Right cardiac atrium (tissue), 5 donors: ENCODE measurements around the gene BMF. TPM values are rescaled to one million over a fixed set of nuclear protein-coding genes. Genes with fewer than 3 reads are reported as not detected.
"Not testable (repeated sequence)": the region's sequence is repeated elsewhere in the genome, so short reads cannot be mapped to it uniquely, and the experiment has no call there.

Experiments used
- ATAC-seq, 2 donors: fragments of 200-7000 bp; cut with Tn5 transposase; one replicate each; pipeline versions ENCODE4 v1.8.0 to v1.9.1; 2020; ENCODE audit warnings: moderate library complexity in 2 of 2, mild to moderate bottlenecking in 1 of 2
- DNase-seq, 3 donors: peaks; one replicate each; pipeline ENCODE4 v3.0.0-alpha.2; 2020
- H3K27ac ChIP-seq: one replicate; pipeline ENCODE4 v1.5.1; 2013; ENCODE audit warnings: mild to moderate bottlenecking, low read length, control low read depth, moderate library complexity
- H3K27me3 ChIP-seq: one replicate; pipeline ENCODE4 v1.6.1; 2013; ENCODE audit not compliant: control insufficient read depth, insufficient read depth
- H3K4me1 ChIP-seq: one replicate; pipeline ENCODE4 v1.6.1; 2013; ENCODE audit warnings: low read length; ENCODE audit not compliant: control insufficient read depth, insufficient read depth
- H3K4me3 ChIP-seq: one replicate; pipeline ENCODE4 v1.5.1; 2013; ENCODE audit warnings: low read length, control low read depth
- H3K9me3 ChIP-seq: one replicate; pipeline ENCODE4 v1.6.1; 2013; ENCODE audit warnings: low read length; ENCODE audit not compliant: control insufficient read depth
- WGBS: extraction: QIAGEN DNeasy Blood & Tissue Kit; methylation state at CpG from one replicate; pipeline ENCODE4 v1.1.7; 2013; 5-methylcytosine and 5-hydroxymethylcytosine counted together
- intact Hi-C, 4 donors: fragments of 100-400 bp; cut with DNase I; formaldehyde crosslinking; loops; one replicate each; pipeline versions ENCODE4 v1.11.0 to v1.14.0; 2022 to 2023
- polyA plus RNA-seq: library from polyadenylated mRNA; stranded (reverse); fragments of 200-250 nt; gene quantifications from one replicate; pipeline ENCODE4 v1.2.3, GENCODE V29; 2013
- total RNA-seq, 4 donors: library from RNA; stranded (reverse); fragmentation: NEBNext Ultra II Directional; extraction: Animal tissue kit (Norgen Biotek cat#: 25700); gene quantifications; one replicate each; pipeline ENCODE4 v1.2.1, GENCODE V29; 2021
- donor health status: healthy with polysubstance abuse.
- donor health status: DM: no; HTN: yes; CAD: no.
- donor health status: DM: no; HTN: no; CAD: no.
- donor health status: DM: no; HTN: yes; CAD: no; lungs with severe emphysema.
- donor health status: DM: yes; HTN: yes; CAD: no.

BMF gene
- total and polyA plus RNA-seq, 5 donors = 2.9 to 9.9 (median 8.3) TPM

DNA sequence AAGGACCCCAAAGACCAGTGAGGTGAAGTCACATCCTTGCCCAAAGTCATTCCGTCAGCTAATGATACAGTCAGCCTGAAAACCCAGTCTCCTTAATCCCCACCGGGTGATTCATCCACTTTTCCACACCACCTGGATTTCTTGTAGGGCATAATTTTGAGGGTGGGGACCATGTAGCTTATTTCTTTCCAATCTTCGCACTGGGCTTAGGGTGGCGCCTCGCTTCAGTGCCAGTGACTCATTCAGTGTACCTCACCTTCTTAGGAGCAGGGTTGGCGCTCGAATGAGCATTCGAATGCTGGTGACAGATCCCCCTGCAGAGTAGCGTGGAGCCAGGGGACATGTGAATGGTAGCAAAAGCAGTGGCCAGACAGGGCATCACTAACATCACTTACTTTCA, 24.0 kb downstream of the BMF start:
- H3K9me3 ChIP-seq = no peaks in the 10 kb centered on the region
- ATAC-seq = no peak
- 92% methylated on average over 9 of the region's 9 CpGs for WGBS

DNA sequence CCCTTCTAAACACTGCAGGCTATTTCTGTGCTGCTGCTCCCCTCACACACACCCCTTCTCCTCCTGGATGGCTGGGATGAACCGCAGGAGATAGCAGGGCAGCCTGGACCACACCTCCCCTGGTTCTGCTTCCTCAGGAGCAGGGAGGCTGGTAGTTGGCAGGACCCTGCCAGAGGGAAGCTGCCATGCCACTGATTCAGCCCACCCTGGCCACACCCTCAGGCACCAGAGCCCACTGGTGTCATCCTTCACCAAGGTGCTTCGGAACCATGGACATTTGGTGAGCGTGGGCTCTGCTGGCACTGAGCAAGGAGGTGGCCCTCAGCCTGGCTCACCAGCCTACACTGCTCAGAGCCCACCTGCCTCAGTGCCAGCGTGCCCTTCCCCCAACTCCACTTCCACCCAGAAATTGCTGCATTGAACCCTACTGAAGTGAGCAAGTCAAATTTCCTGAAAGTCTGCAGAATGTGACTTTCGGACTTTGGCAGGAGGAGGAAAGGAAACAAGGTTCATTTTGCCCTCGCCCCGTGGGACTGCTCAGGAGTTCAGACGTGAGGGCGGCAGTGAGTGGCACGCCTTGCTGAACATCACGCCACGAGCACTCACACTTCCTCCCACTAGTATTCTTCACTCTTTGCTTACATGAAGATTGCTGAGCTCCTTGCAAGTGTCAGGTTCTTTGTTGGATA, 26.3 kb downstream of the BMF start:
- WGBS = 49% methylated on average over 12 of the region's 12 CpGs
- DNase-seq = no peak
- peak; percentile 16 to 43 for ATAC-seq
- Histone ChIP-seq H3K4me3 (peak overlapping the region; percentile 49), H3K4me1 (peaks cover 11% of the 10 kb centered on the region), H3K9me3 (no peaks in the 10 kb centered on the region), H3K27ac (peak overlapping the region; percentile 76), H3K27me3 (no peaks in the 10 kb centered on the region)
- intact Hi-C loops = no loop called here

More for the DNA sequence above, 24.0 kb downstream of the BMF start:
- Histone ChIP-seq H3K4me3 (no peak overlapping the region), H3K4me1 (peaks cover 22% of the 10 kb centered on the region), H3K27me3 (no peaks in the 10 kb centered on the region), H3K27ac (no peak overlapping the region)
- no peak for DNase-seq
- intact Hi-C loops = no loop called here

DNA sequence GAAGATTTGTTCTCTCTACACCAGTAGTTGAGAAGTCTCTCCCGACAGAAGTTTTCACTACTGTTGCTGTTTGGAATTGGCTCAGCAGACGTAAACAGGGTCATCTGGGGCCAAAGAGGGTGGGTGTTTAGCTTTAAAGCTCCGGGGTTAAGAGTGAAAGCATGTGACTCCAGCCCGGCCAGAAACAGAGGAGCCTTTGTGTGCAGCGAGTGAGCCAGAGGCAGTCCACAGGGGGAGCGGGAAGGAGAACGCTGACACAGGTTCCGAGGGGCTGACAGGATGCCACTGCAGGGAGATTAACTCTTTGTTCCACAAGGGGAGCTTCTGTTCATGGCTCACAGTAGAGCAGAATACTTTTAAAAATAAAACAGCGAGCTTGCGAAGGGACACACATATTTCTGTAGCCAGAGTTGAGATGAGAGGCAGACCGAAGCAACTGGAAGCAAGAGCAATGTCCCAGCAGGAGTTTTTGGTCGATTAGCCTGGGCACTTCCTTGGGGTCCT, 26.9 kb downstream of the BMF start:
- 1% methylated on average over 12 of the region's 12 CpGs for WGBS
- intact Hi-C loops = no loop called here
- DNase-seq (peak; percentile 79 to 92 (median 89)), ATAC-seq (peak; percentile 95 to 96)
- H3K27me3 ChIP-seq = no peaks in the 10 kb centered on the region
- peak overlapping the region; percentile 76 for H3K27ac ChIP-seq
- H3K4me3 ChIP-seq = peak overlapping the region; percentile 49
- peaks cover 11% of the 10 kb centered on the region for H3K4me1 ChIP-seq
- no peaks in the 10 kb centered on the region for H3K9me3 ChIP-seq

DNA sequence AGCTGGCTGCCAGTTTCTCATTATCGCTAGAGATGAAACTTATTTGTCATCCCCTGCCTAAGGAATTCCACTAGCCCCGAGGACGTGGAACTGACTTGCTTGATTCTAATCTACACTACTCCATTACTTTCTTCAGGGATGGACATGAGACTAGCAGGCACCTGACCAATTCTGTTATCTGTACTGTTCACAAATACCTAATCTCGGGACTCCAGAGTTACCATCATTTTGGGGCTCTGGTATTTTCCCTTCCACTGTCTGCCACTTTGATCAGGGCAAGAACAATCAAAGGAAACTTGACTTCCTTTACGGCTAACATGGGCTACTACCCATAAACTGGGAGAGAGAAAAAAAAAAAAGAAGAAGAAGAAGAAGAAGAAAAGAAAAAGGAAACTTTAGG, 27.8 kb downstream of the BMF start:
- intact Hi-C loops = no loop called here
- Histone ChIP-seq H3K9me3 (no peaks in the 10 kb centered on the region), H3K4me1 (peaks cover 11% of the 10 kb centered on the region), H3K27ac (peak overlapping the region; percentile 77), H3K27me3 (no peaks in the 10 kb centered on the region), H3K4me3 (peak overlapping the region; percentile 49)
- peak in 1 of 2 donors; percentile 40 for ATAC-seq
- 19% methylated on average over 5 of the region's 5 CpGs for WGBS
- no peak for DNase-seq

DNA sequence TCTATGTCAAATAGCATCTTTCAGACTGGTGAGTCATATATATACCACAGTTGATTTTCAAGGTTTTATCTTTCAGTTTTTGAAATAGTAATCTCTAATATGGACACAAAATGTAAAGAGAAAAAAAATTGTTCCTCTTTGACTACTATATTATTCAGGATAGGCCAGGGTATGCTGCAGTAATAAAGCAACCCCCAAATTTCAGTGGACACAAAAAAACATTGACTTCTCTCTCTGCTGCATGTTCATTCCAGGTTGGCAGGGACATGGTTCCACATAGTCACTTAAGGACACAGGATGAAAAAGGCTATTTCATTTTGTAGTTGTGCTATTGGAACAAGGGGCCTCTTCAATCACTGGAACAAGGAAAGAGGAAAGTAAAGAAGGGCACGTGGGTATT, 28.6 kb downstream of the BMF start:
- no peak overlapping the region for H3K4me3 ChIP-seq
- WGBS = 52% methylated on average over 1 of the region's 1 CpG
- intact Hi-C loops = no loop called here

DNA sequence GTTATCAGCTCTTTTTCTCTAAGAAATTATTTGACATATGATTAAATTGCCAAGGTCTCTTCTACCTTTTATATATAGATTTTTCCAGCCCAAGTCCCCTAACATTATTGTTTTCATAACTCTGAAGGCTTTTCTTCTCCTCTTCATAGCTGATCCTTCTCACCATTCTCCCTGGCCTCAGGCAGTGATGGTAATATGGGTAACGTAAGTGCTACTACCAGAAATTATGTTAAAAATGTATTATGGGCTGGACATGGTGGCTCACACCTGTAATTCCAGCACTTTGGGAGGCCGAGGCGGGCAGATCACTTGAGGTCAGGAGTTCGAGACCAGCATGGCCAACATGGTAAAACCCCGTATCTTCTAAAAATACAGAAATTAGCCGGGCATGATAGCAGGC, 29.2 kb downstream of the BMF start:
- Histone ChIP-seq H3K9me3 (no peaks in the 10 kb centered on the region), H3K27ac (no peak overlapping the region), H3K4me3 (no peak overlapping the region), H3K4me1 (peaks cover 11% of the 10 kb centered on the region), H3K27me3 (no peaks in the 10 kb centered on the region)
- intact Hi-C loops = no loop called here
- 97% methylated on average over 6 of the region's 6 CpGs for WGBS
- ATAC-seq = no peak
- no peak for DNase-seq

More for the DNA sequence above, 28.6 kb downstream of the BMF start:
- Histone ChIP-seq H3K27me3 (no peaks in the 10 kb centered on the region), H3K9me3 (no peaks in the 10 kb centered on the region), H3K27ac (no peak overlapping the region), H3K4me1 (peaks cover 11% of the 10 kb centered on the region)
- DNase-seq = no peak
- no peak for ATAC-seq

DNA sequence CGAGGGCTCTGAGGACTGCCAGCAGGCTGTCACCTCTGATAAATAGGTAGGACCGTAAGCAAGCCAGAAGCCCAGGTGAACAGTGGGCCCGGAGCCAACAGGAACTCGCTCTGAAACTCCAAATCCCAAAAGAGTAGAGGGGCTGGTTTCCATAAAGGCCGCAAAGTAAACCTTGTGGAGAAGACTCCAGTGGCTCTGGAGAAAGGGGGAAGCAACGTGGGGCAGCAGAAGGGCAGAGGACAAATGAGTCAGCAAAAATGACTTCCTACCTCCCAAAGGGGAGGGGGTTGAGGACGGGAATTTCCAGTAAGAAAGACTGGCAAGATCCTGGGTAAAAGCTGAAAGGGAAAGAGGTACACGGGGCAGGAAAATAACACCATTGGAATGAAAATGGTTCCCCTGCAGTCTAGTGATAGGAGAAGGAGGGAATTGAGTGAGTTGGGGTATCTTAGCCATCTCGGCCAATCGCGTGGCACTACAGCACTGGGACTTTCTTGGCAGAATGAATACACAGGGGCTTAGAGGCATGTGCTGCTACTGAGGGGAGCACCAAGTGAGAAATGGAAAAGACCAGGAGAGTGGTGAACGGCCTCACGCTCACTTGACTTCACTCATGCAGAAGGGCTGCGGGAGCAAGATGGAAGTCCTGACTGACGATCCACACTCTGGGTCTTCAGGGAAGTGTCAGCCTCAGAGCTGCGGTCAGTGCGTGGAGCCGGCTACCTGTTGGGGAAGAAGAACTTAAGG, 33.2 kb downstream of the BMF start:
- DNase-seq (no peak), ATAC-seq (no peak)
- Histone ChIP-seq H3K4me1 (no peaks in the 10 kb centered on the region), H3K4me3 (no peak overlapping the region), H3K27me3 (no peaks in the 10 kb centered on the region), H3K9me3 (no peaks in the 10 kb centered on the region), H3K27ac (no peak overlapping the region)
- WGBS = 86% methylated on average over 18 of the region's 18 CpGs
- intact Hi-C loops = no loop called here

DNA sequence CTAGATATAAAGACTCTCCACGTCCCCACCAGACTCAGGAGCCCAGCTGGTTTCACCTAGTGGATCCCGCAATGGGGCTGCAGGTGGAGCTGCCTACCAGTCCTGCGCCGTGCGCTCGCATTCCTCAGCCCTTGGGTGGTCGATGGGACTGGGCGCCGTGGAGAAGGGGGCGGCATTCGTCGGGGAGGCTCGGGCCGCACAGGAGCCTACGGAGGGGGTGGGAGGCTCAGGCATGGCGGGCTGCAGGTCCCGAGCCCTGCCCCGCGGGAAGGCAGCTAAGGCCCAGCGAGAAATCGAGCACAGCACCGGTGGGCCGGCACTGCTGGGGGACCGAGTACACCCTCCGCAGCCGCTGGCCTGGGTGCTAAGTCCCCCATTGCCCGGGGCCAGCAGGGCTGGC, 34.0 kb downstream of the BMF start:
- H3K9me3 ChIP-seq, DNase-seq, intact Hi-C loops, H3K27ac ChIP-seq, H3K4me1 ChIP-seq, H3K27me3 ChIP-seq, H3K4me3 ChIP-seq, ATAC-seq: not testable (repeated sequence)
- WGBS = 91% methylated on average over 18 of the region's 27 CpGs

DNA sequence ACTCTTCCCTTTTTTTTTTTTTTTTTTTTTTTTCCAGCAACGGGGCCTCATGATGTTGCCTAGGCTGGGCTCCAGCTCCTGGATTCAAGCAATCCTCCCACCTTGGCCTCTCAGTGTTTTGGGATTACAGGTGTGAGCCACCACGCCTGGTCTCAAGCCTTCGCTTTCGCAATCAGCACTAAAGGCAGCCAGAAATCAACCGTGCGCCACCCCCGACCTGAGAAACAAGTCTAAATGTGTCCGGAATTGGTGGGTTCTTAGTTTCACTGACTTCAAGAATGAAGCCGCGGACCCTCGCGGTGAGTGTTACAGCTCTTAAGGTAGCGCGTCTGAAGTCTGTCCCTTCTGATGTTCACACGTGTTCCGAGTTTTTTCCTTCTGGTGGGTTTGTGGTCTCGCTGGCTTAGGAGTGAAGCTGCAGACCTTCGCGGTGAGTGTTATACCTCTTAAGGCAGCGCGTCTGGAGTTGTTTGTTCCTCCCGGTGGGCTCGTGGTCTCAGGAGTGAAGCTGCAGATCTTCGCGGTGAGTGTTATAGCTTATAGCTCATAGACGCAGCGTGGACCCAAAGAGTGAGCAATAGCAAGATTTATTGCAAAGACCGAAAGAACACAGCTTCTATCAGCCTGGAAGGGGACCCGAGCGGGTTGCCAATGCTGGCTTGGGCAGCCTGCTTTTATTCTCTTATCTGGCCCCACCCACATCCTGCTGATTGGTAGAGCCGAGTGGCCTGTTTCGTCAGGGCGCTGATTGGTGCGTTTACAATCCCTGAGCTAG, 34.8 kb downstream of the BMF start:
- DNase-seq, H3K4me3 ChIP-seq, intact Hi-C loops, H3K4me1 ChIP-seq, H3K27me3 ChIP-seq, ATAC-seq, H3K27ac ChIP-seq, H3K9me3 ChIP-seq: not testable (repeated sequence)
- 87% methylated on average over 34 of the region's 34 CpGs for WGBS

DNA sequence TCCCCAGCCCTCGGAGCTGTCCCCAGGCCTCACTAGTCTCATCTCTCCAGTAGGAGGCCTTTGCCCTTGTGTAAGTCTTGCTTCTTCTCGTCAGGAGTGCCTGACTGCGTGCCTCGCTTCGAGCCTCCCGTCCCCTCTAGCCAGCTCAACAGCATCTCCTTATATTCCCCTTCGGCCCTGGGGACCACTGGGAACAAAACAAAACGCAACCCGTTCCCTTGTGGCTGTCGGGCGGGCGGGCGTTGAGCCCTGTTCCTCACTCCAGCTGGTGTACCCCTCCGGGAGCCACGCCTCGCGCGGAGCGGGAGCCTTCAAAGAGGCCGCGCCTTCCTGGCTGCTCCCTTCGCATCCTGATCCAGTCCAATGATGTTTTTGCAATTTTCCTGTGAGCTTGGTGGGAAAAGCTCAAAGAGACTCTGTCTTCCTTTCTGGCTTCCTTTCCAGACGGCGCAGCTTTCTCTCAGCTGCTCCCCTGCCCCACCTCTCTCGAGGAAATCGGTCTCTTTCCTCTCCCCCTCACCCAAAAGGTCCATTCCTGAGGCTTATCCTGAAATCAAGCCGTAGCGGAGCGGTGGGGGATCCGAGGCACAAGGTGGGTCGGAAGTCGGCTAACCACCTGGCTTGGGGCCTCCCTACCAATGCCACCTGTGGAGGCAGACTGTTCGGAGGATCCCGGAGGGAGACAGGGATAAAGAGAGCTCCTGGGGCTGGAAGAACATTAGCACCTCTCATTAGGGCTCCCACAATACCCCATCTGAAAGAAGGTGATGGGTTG, 36.3 kb downstream of the BMF start:
- no peak overlapping the region for H3K27ac ChIP-seq
- WGBS = 53% methylated on average over 34 of the region's 34 CpGs
- peak in 2 of 3 donors; percentile 73 to 82 for DNase-seq
- intact Hi-C loops = no loop called here
- H3K4me3 ChIP-seq = no peak overlapping the region
- ATAC-seq = peak in 1 of 2 donors; percentile 7
- H3K27me3 ChIP-seq = no peaks in the 10 kb centered on the region
- H3K4me1 ChIP-seq = peaks cover 6% of the 10 kb centered on the region
- H3K9me3 ChIP-seq = no peaks in the 10 kb centered on the region
